B cell (primary cell): ENCODE data around the gene MBNL2.

Experiments used
- CTCF ChIP-seq: fragments of 200-600 bp; IDR thresholded peaks from one replicate; pipeline ENCODE4 v1.8.0; 2022; ENCODE audit warnings: antibody characterized with exemption, mild to moderate bottlenecking
- EZH2 ChIP-seq: IDR thresholded peaks from 2 replicates; pipeline ENCODE4 v1.6.1; 2012; ENCODE audit warnings: borderline replicate concordance, low read depth, mild to moderate bottlenecking, moderate library complexity, low read length; ENCODE audit not compliant: insufficient read depth, poor library complexity, severe bottlenecking

DNA sequence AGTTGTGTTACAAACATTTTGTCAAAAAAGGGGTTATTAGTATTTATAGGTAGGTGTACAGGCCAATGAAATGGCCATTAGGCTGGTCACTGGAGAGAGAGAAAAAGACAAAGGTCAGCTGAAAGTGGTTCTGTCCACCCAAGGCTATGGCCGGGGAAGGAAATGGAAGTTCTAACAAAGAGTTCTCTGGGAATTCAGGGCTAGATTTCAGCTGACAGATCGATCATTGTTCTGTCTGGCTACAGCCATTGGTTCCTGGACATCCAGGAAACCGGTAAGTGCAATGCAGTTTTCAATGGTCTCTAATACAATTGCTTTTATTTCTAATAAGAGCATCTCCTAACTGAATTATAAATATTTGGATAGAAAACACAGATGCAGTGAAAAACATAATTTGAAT is 42.5 kb downstream of the MBNL2 start:
- TF ChIP-seq CTCF (no peak), EZH2 (no peak)
